Body of pancreas (tissue), 4 donors: Measurements from ENCODE around the gene ELAVL1.

Experiments
- CTCF ChIP-seq, 7 experiments: fragments of 450-650 bp in 4 of 7; fragments of 200-600 bp in 3 of 7; sonication (generic) in 3 of 7; IDR thresholded peaks; one replicate each; pipeline ENCODE4 v1.5.1; 2016 to 2019; ENCODE audit warnings: antibody characterized with exemption in 7 of 7
- POLR2A ChIP-seq, 3 donors: fragments of 450-650 bp; IDR thresholded peaks; one replicate each; pipeline ENCODE4 v1.6.1; 2016; ENCODE audit warnings: antibody characterized with exemption in 3 of 3, mild to moderate bottlenecking in 2 of 3

- no peak for TF ChIP-seq CTCF (IDR thresholded peaks at IDR 0.05)
- no peak for TF ChIP-seq POLR2A (IDR thresholded peaks at IDR 0.05)
These were observed 35.9 kb downstream of the ELAVL1 start for GRCh38 chr19:7969555-7969939.
